Stimulated activated CD4-positive, alpha-beta T cell treated with anti-CD3 and anti-CD28 coated beads, Interleukin-4, amount 100 ng/mL, for 4 hours (primary cell): ENCODE data around the gene TCF7L2.

Experiments
- DNase-seq, 2 experiments: peaks; one replicate each; pipeline ENCODE4 v3.0.0-alpha.2; 2020

TCF7L2 gene

GRCh38 chr10:112966194-112966855, 16.3 kb downstream of the TCF7L2 start:
- no peak for DNase-seq

GRCh38 chr10:112967200-112967599, 17.2 kb downstream of the TCF7L2 start:
- no peak for DNase-seq

- DNase-seq: no peak
Measured at GRCh38 chr10:112969131-112969530, 19.1 kb downstream of the TCF7L2 start.

GRCh38 chr10:112969542-112969941, 19.5 kb downstream of the TCF7L2 start:
- DNase-seq: no peak

- no peak for DNase-seq
Measured at GRCh38 chr10:112970021-112970420, 20.0 kb downstream of the TCF7L2 start.

- DNase-seq: no peak
Measured at GRCh38 chr10:112972606-112973005, 22.6 kb downstream of the TCF7L2 start.

GRCh38 chr10:112973046-112973445, 23.0 kb downstream of the TCF7L2 start:
- no peak for DNase-seq

- no peak for DNase-seq
Measured at GRCh38 chr10:112973805-112974204, 23.8 kb downstream of the TCF7L2 start.

- DNase-seq: no peak
Measured at GRCh38 chr10:112977426-112977898, 27.4 kb downstream of the TCF7L2 start.

- DNase-seq: no peak
Measured at GRCh38 chr10:112979927-112980326, 29.9 kb downstream of the TCF7L2 start.

GRCh38 chr10:112980937-112981336, 30.9 kb downstream of the TCF7L2 start:
- no peak for DNase-seq

GRCh38 chr10:112981553-112981952, 31.5 kb downstream of the TCF7L2 start:
- no peak for DNase-seq

GRCh38 chr10:112983444-112984056, 33.5 kb downstream of the TCF7L2 start:
- DNase-seq: no peak

GRCh38 chr10:112984756-112985155, 34.7 kb downstream of the TCF7L2 start:
- no peak for DNase-seq

GRCh38 chr10:112985690-112986543, 35.9 kb downstream of the TCF7L2 start:
- DNase-seq: no peak

GRCh38 chr10:112986544-112987190, 36.6 kb downstream of the TCF7L2 start:
- DNase-seq: no peak

- no peak for DNase-seq
Measured at GRCh38 chr10:112988839-112989406, 38.9 kb downstream of the TCF7L2 start.

GRCh38 chr10:112989826-112990225, 39.8 kb downstream of the TCF7L2 start:
- no peak for DNase-seq

- DNase-seq: no peak
Measured at GRCh38 chr10:112990271-112990670, 40.2 kb downstream of the TCF7L2 start.

- DNase-seq: no peak
Measured at GRCh38 chr10:112991888-112992491, 41.9 kb downstream of the TCF7L2 start.

- no peak for DNase-seq
Measured at GRCh38 chr10:112996462-112996861, 46.4 kb downstream of the TCF7L2 start.

- DNase-seq: no peak
Measured at GRCh38 chr10:112999102-112999501, 49.1 kb downstream of the TCF7L2 start.
